Erythroblast (primary cell): ENCODE measurements around the gene GOLGA6L7.
"Not testable (repeated sequence)": the region's sequence is repeated elsewhere in the genome, so short reads cannot be mapped to it uniquely, and the experiment has no call there.

Experiments
- GATA1 ChIP-seq: IDR thresholded peaks from 2 replicates; pipeline ENCODE4 v1.6.1; 2011; ENCODE audit warnings: low read depth, mild to moderate bottlenecking, control low read depth, low read length, moderate library complexity
- POLR2A ChIP-seq: IDR thresholded peaks from 2 replicates; pipeline ENCODE4 v1.6.1; 2011; ENCODE audit warnings: mild to moderate bottlenecking, low read length

DNA sequence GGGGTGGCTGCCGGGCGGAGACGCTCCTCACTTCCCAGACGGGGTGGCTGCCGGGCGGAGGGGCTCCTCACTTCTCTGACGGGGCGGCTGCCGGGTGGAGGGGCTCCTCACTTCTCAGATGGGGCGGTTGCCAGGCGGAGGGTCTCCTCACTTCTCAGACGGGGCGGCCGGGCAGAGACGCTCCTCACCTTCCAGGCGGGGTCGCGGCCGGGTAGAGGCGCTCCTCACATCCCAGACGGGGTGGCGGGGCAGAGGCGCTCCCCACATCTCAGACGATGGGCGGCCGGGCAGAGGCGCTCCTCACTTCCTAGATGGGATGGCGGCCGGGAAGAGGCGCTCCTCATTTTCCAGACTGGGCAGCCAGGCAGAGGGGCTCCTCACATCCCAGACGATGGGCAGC, 1.3 kb upstream of the GOLGA6L7 start:
- not testable (repeated sequence) for TF ChIP-seq POLR2A, GATA1
